GM21381 (cell line): ENCODE data around the gene SAP25.
"Not testable (repeated sequence)": the region's sequence is repeated elsewhere in the genome, so short reads cannot be mapped to it uniquely, and the experiment has no call there.

ENCODE experiments used
- ATAC-seq: cut with Tn5 transposase; IDR thresholded peaks from one replicate; pipeline ENCODE4 v1.9.1; 2021; ENCODE audit warnings: mild to moderate bottlenecking, moderate library complexity; ENCODE audit not compliant: unreplicated experiment

The SAP25 gene

DNA sequence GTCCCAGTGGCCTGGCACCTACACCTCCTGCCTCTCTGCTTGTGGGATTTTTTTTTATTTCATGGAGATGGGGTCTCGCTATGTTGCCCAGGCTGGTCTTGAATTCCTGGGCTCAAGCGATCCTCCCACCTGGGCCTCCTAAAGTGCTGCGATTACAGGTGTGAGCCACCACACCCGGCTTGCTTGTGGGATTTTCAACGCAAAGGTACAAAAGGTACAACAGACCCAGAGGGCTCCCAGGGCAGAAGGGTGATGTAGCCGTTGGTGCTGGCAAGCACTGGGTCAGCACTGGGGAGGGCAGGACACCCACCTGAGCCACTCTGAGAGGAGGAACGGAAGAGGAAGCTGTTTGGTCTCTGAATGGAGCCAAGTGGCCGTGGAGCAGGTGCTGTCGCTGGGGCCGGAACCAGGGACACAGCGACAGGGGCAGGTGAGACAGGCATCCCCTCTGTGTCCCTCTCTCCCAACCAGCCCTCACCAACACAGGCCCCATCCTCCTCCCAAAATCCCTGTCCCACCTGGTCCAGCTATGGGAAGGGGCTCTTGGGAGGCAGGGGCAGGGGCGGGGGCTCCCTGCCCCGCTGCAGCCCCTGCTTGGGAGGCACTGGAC is 2.8 kb upstream of the SAP25 start:
- ATAC-seq = no peak

DNA sequence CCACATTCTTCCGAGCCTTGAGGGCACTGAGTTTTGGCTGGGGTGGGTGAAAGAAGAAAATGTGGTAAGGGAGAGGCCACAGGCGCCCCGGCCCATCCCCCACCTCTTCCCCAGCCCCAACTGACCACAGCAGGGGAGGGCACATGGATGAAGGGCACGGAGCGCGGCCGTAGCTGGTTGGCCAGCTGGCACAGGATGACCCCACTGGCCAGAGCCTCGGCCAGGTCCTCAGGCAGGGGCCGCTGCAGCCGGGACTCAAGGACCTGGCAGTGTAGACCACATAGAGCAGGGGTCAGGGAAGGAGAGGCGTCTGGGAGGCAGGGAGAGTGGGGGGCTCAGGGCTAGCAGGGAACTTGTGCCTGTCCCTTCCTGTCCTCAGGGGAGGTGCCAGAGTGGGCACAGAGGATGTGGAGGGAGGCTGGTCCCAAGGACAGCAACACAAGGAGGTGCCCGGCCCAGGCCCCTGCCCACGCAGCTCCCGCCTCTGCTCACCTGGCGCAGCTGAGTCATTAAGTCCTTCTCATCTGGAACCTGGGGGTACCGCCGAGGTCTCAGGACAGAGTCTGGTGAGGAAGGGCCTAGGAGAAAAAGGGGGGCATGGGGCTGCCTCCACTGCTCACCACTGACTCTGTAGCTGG is 2.2 kb upstream of the SAP25 start:
- ATAC-seq = no peak

DNA sequence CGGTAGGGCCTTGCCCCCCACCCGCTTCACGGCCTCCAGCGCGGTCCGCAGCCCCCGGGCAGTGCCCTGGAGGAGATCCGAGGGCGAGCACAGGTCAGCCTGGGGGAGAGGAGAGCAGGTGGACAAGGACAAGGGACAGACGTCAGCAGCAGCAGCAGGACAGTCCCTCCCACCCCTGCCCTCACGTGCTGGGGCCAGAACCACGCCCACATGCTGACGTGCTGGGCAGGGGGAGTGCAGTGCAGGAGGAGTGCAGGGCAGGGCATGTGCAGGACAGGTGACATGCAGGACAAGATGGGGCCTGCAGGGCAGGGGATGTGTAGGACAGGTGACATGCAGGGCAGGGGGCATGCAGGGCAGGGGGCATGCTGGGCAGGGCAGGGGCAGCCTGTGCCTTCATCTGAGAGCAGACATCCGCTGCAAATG is 1.5 kb upstream of the SAP25 start:
- ATAC-seq = no peak

DNA sequence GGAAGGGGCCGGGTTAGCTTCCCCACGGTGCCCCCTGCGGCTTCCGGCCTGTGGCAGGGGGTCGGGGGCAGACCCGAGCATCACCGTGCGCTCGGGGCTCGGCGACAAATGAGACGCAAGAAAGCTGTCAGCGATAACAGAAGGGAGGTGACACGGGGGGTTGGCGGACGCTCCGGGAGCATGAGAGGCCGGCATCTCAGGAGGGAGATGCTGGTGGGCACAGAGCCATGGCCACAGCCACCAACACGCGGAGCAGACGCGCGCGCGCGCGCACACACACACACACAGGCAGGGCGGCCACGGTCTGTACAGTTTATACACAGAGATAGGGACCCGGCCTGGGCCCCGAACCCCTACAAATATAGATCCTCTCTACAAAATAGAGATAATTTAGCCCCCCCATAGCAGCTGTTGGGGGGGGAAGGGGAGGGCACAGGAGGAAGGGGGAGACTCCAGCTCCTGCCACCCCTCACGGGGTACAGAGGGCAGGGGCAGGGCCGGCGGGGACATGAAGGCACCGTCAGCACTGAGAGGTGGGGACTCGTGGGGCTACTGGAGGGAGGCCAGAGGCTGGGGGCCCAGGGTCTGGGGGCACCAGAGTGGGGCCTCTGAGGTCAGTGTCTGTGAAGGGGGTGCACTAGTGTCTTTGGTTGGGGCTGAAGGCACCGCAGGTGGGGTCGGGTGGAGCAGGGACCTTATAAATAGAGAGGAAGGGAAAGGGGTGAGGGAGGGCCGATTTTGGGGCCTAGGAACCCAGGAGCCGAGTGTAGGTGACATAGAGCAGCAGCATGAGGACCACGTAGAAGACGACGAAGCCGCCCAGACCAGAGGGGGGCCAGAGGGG is 884 bp upstream of the SAP25 start:
- ATAC-seq = no peak

DNA sequence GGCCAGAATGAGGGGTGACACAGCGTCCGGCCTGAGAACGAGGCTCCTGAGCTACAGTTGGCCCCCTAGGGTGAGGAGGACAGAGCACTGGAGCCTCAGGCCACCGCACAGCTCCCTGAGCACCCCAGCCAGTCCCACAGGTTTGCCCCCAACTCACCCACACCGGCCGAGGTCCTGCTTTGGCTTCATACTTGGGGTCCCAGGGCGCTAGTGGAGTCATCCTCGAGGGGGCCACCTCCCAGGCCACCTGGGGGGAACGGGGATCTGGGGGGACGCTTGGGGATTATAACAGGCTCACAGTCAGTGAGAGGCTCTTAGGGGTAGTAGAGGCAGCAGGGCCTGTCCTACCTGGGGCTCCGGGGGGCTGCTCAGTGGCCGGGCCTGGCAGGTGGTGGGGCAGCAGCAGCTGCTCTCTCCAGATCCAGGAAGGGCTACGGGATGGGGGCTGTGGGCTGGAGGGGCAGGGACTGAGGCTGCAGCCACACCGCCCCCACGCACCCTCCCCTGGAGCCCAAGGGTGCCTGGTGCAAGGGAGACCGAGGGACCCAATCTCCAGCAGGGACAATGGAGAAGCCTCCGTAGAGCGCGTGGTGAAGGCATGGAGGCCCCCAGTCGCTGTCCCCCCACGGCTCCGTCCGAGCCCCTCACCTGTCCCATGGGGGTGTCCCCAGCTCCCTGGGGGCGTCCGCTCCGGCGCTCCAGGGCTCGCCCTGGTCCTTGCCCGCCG is 588 bp downstream of the SAP25 start:
- no peak for ATAC-seq

DNA sequence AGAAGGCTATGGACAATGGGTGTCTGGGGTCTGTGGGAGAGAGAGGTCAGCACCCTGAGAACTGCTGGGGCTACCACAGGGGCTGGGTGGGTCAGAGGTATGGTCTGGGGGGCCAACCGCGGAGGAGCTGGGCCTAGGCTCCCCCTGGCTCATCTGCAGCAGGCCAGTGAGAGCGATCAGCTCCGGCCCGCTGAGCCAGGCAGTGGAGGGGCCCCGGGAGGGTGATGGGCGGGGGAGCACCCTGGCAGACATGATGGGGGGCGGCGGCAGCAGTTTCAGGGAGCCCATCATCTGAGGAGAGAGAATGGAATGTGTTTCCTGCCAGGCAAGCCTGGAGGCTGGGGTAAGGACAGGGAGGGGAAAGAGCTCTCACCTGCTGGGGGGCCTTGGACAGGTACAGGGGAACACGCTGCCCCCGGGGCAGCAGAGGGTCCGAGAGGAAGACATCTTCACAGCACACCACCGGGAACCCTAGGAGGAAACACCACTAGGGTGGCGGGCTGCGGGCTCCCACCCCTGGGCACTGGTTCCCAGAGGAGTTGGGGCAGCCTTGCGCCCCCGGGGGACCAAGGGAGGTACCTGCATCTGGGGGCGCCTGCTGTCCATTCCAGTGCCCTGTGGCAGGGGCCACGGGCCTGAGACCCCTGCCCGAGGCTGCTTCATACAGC is 1.3 kb downstream of the SAP25 start:
- ATAC-seq = no peak

DNA sequence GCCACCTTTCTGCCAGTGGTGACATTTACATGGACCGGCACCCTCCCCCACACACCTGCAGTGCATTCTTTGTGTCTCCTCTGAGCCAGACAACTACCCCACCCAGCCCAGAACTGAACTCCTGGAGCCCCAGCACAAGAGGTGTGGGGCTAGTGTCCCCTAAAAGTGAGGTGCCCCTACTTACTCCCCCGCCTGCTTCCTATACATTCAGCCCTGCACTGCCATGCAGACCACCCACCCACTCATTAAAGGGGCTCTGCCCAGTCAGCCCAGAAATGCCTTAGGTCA is 1.9 kb downstream of the SAP25 start:
- no peak for ATAC-seq

DNA sequence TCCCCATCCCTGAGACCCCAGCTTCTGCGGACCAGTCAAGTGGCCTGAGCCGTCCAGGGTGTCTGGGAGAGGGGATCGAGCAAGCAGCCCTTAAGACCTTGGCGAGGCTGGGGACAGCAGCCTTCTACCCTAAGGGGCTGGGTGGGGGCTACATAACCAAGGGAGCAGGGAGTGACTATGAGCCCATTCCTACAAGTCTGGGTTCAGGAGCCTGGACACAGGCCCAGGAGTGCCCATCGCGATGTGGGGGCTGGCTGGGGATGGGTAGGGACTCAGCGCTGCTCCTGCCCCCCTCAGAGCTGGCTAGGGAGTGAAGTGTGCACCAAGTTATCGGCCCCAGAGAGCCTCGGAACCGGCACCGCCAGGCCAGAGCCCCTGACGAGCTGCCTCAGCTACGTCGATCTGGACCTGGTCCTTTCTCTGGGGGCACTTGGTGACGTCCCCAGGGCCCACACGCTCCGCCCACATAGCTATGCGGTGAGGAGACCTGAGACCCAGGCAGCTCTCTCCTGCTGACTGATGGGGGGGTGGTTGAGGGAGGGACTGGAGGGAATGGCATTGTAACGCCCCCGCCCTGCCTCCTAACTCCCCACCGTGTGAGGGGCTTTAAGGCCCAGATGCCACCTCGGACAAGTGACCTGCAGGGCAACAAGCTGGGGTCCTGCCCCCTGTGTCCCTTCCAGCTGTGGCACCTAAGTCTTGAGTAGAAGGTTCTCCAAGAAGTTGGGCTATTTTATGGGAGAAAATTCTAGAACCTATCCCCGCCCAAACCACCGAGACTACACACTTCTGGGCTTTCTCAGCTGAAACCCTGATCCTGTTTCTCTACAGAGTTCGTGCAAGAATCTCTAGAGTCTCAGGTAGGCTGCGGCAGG is 2.5 kb downstream of the SAP25 start:
- no peak for ATAC-seq

DNA sequence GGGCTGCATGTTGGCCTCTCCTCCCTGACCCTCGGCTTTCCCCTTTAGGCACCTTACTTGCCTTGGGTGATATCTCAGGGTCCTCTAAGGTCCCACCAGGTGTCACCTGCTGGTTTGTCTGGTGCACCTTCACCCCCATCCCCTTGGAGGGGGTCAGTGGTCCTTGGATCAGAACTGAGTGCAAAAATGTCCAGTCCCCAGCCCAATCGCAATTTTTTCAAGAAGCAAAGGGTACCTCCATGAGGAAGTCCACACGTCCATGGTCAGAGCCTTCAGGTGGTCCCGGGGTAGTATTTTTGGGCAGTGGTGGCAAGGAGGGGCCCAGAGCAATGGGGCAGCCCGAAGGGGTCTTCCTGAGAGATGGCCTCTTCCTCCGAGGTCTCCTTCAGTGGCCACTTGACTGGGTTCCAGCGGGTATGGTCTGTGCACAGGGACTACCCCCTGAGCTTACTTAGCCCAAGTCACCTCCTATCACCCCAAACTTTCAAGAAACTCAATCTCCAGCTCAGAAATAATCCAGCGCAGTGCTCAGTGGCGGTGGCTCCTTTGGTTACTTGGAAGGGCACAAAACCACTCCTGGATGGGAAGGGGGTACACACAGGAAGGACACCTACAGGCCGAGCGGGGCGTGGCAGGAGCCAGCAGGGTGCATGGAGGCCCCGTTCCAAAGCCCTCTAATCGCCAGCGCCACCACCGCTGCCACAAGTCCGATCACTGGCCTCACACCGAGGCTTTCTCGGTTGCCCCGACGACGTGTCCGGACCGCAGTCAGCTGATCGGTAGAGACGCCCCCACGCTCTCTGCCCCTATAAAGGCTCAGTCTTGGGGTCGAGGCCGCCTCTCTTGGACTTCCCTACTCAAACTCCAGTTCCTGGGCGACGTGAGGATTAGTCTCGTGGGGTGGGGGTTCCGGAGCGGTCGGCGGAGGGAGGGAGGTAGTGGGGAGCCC is 4.5 kb downstream of the SAP25 start:
- no peak for ATAC-seq

DNA sequence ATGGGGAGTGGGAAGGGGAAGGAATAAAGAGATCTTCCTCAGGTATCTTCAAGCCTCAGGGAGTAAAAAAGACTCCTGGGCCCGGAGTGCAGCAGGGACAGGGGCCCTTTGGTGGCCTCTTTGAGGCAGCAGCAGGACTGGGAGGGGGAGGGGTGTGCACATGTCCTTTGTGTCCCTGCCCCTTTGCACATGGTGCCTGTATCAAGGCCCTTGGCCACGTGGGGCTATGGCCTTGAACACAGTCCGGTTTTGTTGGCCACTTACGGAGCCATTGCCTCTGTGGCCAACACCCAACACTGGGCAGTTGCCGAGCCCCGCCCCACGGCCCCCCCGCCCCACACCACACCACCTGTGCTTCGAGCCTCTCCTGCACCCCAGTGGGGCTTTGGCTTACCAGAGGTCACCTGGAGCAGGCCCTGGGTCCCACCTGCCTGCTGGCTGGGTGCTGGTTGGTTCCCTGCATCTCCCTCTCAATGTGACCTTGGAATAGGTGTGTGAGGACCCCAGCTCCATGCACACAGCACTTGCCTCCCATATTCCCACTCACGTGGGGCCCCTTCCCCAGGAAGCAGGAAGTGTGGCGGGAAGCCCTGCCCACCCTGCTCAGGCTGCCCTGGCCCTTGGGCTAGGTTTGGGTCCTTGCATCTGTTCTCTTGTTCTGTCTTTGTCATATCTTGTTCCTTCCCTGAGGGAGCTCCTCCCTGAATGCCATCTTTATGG is 5.4 kb downstream of the SAP25 start:
- ATAC-seq = no peak

DNA sequence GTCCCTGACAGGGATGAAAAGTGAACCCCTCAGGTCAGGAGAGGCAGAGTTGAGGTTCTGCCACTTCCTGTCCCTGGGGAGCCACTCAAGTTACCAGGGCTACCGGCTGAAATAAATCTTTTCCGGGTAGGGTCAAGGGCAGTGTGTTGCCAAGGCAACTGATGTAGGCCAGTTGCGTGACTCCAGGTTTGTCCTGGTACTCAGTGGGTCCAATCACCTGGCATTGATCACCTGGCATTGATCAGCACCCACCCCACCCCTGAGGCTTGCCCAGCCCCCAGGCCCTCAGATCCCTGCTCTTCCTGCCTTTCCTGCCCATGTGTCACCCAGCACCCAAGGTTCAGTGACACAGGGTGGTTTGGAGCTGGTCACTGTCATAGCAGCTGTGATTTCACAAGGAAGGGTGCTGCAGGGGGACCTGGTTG is 5.9 kb downstream of the SAP25 start:
- ATAC-seq = no peak

DNA sequence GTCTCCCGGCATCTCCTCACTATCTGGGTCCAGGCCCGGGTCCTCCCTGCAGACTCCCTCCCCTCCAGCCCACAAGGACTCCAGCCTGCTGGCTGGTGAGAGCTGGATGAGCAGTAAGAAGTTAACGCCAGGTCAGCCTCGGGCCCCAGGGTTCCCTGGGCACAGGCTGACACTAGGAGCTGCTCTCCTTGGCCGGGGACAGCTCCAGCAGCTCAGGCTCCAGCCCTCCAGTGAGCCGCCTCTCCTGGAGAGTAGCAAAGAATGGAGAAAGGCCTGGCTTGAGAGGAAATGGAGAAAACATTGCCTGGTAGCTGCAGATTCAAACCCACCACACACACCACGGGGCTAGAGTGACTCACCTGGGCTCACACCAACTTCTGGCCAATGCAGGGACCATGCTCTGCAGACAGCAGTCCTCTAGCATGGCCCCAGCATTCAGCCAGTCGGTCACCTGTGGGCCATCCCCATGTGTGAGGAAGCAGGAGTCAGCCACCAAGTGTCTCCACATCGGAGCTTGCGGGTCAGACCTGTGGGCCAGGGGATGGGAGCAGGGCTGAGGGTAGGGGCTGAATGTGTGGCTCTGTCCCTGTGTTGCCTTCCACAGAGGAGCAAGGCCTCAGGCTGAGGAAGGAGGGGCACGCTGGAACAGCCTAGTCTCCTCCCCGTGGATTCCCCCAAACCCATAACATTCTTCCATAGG is 6.5 kb downstream of the SAP25 start:
- no peak for ATAC-seq

DNA sequence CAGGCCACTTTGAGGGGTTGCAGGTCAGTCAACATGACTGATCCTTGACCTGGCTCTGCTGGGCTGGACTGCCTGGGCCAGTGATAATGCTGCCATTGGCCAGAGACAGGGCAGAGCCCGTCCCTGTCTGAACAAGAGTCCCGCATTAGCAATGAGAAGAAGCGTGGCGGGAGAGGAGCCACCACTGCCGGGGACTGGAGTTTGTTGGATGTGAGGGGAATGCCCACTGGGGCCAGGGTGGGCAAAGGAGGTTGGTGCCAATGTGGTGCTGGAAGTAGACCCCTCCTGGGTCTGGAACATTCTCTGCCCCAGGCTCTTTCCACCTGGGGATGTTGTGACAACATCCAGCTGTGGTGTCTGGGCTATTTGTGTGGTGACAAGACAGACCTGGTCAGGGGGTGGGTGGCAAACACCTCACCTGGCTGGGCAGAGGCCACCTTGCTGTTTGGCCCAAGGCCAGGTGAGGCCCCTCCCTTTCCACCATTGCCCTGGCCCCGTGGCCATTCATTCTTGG is 7.6 kb downstream of the SAP25 start:
- no peak for ATAC-seq

DNA sequence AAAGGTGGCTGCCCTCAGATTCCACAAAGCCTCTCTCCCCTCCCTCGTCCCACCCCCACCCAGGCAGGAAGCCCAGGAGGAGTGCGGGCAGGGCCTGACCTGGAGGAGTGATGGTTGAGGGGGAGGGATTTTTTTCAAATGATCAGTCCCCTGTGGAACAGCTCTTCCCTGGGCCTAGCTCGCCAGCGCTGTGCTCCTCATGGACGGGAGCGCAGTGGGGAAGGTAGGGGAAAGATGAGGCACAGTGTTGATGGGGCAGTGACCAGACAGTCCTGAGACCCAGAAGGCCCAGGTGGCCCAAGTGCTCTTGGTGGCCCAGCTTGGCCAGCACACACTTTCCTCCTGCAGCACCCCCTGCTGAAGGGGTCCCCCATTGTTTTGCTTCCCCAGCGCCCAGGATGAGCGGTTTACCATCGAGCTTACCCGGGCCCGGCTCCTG is 8.5 kb downstream of the SAP25 start:
- no peak for ATAC-seq

DNA sequence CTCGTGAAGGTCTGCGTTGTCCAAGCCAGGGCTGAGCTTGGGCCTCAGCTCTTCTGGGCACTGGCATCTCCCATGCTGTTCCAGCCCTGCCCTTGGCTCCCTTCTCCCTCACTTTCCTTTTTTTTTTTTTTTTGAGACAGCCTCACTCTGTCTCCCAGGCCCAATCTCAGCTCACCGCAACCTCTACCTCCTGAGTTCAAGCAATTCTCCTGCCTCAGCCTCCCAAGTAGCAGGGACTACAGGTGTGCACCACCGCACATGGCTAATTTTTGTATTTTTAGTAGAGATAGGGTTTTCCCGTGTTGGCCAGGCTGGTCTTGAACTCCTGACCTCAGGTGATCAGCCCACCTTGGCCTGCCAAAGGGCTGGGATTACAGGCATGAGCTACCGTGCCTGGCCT is 9.3 kb downstream of the SAP25 start:
- not testable (repeated sequence) for ATAC-seq

DNA sequence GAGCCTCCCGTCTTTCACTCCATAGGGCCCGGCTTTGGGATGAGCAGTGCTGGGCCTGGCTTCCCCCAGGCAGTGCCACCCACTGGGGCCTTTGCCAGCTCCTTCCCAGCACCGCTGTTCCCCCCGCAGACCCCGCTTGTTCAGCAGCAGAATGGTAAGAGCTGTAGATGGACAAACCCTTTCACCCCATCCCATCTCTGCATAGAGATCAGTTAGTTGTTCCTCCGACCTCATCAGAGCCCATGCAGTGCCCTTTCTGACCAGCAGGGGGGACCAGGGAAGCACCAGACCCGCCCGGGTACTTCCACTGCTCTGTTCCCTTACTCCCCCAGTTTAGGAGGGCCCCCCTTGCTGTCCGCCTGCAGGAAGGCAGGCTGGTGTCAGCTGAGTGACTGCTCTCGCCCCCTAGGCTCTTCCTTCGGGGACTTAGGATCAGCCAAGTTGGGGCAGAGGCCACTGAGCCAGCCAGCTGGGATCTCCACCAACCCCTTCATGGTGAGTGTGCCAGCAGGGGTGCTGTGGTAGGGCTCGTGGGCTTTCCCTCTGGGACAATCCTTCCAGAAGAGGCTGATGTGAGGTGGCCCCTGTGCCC is 9.8 kb downstream of the SAP25 start:
- no peak for ATAC-seq

DNA sequence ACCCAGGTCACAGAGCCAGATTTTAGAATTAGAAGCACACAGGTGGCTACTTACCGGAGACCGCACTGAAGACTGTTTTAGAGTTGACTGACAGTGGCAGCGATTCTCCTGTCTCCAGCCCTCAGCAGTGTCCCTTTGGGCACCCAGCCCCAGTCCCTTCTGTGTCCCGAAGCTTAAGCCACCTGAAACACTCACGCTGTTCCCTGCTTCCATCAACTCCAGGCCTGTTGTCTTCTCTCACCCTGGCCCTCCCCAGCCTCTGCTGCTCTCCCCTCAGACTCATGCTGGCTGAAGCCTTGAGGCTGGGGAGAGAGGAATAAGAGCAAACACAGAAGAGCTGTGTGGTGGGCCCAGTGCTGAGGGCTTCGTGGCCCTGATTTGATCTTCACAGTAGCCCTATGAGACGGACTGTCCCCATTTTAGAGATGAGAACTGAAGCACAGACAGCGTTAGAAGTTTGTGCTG is 10.6 kb downstream of the SAP25 start:
- ATAC-seq = no peak
